Measurements from ENCODE around the gene CRISP2.
"Not testable (repeated sequence)": the region's sequence is repeated elsewhere in the genome, so short reads cannot be mapped to it uniquely, and the experiment has no call there.

The CRISP2 gene

DNA sequence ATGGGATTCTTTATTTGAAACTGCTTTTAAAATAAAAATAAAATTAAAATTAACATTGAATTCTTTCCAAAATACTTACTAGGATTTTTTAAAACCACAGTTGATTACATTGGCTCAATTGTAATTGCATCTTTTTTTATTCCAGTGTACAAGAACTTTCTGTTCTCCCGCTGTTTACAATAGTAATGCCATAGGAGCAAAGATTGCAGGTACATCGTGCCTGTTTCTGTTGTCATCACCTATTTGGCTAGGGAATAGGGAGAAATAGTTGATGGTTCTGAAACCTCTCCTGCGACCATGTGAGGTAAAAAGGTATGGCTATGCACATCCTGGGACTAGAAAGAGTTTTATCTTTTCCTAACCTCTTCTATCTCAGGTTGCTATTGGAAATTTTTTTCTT is 48.5 kb downstream of the CRISP2 start:
- no peak for TF ChIP-seq CTCF (IDR thresholded peaks at IDR 0.05; ENCODE audit: low read depth, low read length, missing control alignments)
- in situ Hi-C loops (cut with HindIII; ENCODE audit: low sequenced_read_pairs): no loop called here
- no peak for DNase-seq (ENCODE audit: low read depth)

DNA sequence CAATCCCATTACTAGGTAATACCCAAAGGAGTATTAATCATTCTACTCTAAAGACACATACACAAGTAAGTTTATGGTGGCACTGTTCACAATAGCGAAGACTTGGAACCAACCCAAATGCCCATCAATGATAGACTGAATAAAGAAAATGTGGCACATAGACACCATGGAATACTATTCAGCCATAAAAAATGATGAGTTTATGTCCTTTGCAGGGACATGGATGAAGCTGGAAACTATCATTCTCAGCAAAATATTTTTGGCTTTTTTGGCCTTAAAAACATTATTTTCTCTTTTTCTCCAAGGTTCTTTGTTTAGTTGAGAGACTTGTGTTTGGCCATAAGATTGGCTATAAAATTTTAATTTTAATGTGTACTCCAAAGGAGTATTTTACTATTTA is 49.3 kb downstream of the CRISP2 start:
- DNase-seq (ENCODE audit: low read depth); H3K4me3 ChIP-seq (ENCODE audit: low read depth, low read length); in situ Hi-C loops (cut with HindIII; ENCODE audit: low sequenced_read_pairs): not testable (repeated sequence)

More for the DNA sequence above, 48.5 kb downstream of the CRISP2 start:
- H3K4me3 ChIP-seq (ENCODE audit: low read depth, low read length): no peak overlapping the region

DNA sequence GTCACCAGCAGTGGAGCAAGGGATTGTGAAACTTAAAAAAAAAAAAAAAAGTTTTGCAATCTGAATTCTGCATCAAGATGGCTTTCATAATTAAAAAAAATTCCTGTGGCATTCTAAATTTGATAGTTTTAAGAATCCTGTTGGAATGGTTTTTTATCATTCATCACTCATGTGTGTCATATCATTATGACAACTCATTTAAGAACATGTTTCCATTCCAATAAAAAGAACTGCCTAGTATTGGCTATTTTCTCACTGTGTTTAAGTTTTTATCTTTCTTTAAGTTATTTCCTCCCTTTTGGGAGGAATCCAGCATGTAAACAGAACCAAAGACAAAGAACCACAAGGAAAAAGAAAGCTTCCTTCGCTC is 50.5 kb downstream of the CRISP2 start:
- TF ChIP-seq CTCF (IDR thresholded peaks at IDR 0.05; ENCODE audit: low read depth, low read length, missing control alignments): no peak
- no peak for DNase-seq (ENCODE audit: low read depth)
- in situ Hi-C loops (cut with HindIII; ENCODE audit: low sequenced_read_pairs): no loop called here

DNA sequence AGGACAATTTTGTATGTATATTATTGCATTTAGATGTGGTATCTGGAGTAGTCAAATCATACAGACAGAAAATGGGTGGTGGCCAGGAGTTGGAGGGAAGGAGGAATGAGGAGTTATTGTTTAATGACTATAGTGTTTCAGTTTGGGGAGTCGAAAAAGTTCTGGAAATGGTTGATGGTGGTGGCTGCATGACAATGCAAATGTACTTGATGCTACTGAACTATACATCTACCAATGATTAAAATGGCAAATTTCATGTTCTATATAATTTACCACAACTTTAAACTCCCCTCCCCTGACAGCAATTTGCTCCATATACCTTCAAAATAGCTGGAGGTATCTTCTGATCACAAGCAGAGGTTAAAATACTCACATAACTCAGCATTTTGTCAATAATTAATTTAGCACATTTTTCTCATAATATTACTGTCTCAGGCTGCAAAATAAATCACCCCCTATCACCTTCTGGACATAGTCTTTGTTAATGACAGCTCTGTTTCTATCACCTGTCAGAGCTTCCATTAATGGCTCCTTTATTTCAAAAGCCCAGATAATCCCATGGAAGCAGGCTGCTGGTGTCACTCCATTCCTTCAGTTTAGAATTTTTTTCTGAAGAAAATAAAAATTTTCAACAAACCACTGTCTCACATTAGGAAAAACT is 51.0 kb downstream of the CRISP2 start:
- no peak for DNase-seq (ENCODE audit: low read depth)
- no peak for TF ChIP-seq CTCF (IDR thresholded peaks at IDR 0.05; ENCODE audit: low read depth, low read length, missing control alignments)
- H3K4me3 ChIP-seq (ENCODE audit: low read depth, low read length): no peak overlapping the region
- in situ Hi-C loops (cut with HindIII; ENCODE audit: low sequenced_read_pairs): no loop called here

More for the DNA sequence above, 50.5 kb downstream of the CRISP2 start:
- H3K4me3 ChIP-seq (ENCODE audit: low read depth, low read length): no peak overlapping the region

- no peak overlapping the region for H3K4me3 ChIP-seq (ENCODE audit: low read depth, low read length)
- TF ChIP-seq CTCF (IDR thresholded peaks at IDR 0.05; ENCODE audit: low read depth, low read length, missing control alignments): no peak
- no peak for DNase-seq (ENCODE audit: low read depth)
- in situ Hi-C loops (cut with HindIII; ENCODE audit: low sequenced_read_pairs): no loop called here
Observed at GRCh38 chr6:49653942-49654341, 59.4 kb downstream of the CRISP2 start.

DNA sequence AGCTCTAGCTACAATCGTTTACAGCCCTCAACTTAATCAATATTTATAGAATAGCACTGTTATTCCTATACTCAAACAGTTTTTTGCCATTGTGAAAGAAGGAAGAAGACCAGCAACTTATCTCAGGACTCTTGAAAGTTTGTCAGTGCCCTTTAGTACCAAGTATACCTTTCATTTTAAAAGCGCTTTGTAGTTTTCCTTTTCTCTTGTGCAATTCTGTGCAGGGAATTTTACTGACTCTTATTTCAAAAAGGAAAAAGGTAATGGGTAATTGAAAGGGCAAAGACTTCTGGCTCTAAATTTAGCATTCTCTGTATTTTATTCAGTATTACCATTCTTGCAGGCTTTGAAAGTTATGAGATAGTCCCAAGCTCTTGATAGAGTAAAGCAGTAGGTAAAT is 59.9 kb downstream of the CRISP2 start:
- in situ Hi-C loops (cut with HindIII; ENCODE audit: low sequenced_read_pairs): no loop called here
- no peak for TF ChIP-seq CTCF (IDR thresholded peaks at IDR 0.05; ENCODE audit: low read depth, low read length, missing control alignments)
- no peak for DNase-seq (ENCODE audit: low read depth)
- no peak overlapping the region for H3K4me3 ChIP-seq (ENCODE audit: low read depth, low read length)

GRCh38 chr6:49651239-49651638 is 62.1 kb downstream of the CRISP2 start:
- in situ Hi-C loops (cut with HindIII; ENCODE audit: low sequenced_read_pairs): no loop called here
- H3K4me3 ChIP-seq (ENCODE audit: low read depth, low read length): no peak overlapping the region
- no peak for TF ChIP-seq CTCF (IDR thresholded peaks at IDR 0.05; ENCODE audit: low read depth, low read length, missing control alignments)
- no peak for DNase-seq (ENCODE audit: low read depth)
